Measurements from ENCODE around the gene SPO11. TPM values are rescaled to one million over a fixed set of nuclear protein-coding genes. Genes with fewer than 3 reads are reported as not detected.

SPO11 gene
- total and polyA plus RNA-seq, 2 experiments from 2014 or later = not detected

DNA sequence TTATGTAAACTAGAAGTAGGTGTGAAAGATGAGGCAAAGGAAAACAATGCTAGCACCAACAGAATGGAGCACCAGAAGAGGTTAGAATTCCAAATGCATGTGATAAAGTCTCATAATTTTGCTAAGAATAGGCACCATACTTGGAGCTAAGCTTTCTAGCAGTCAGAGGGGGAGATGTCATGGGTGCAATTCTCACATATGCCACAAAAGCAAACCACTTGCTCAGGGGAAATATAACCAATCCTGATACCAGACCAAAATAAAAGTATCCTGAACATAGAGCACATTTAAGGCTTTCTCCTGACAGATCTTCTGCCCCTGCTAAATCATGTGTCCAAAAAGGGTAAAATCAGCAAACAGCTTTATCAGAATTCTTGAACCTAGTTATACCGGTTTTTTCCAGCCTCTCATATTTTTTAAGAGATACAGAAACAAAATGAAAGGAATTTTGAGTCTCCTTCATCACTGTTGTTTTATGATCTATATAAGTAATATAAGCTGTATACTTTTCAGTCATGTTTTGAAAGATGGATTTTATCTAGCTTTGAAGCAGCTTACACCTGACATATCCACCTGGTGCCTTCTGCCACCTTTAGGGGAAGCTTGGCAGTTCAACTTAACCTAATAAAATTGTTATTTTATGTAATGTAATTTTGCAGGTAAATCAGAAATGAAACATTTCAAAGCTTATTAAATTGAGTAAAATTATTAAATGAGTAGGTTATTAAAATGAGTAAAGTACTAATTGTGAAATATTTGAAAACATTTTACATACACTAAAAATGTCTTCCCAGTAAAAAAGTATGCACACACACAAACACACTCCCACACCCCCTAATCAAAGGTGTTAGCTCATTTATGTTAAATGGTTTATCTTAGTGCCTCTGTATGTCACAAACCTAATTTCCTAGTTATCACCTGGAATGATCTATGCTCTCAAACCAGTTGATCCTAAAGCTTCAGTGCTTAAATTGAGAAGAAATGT, 2.8 kb downstream of the SPO11 start:
- no peak overlapping the region for H3K4me2 ChIP-seq
- no peak overlapping the region for H3K4me3 Mint-ChIP-seq
- ATAC-seq (no peak), DNase-seq (ENCODE audit: low spot score) (peak; percentile 16)
- H3K36me3 ChIP-seq (ENCODE audit: insufficient read depth) = no peaks in the 10 kb centered on the region
- no peak overlapping the region for H3K4me3 ChIP-seq
- no peak overlapping the region for H3K27ac ChIP-seq (ENCODE audit: low read depth)
- H4K20me1 ChIP-seq (replicated peaks; ENCODE audit: insufficient read depth) = no peaks in the 10 kb centered on the region
- H3K79me2 ChIP-seq (replicated peaks; ENCODE audit: insufficient read depth) = no peaks in the 10 kb centered on the region
- H3K4me1 ChIP-seq (ENCODE audit: insufficient read depth) = no peaks in the 10 kb centered on the region
- no peaks in the 10 kb centered on the region for H3F3A ChIP-seq (replicated peaks; ENCODE audit: low read depth)
- TF ChIP-seq, protein P1, sequence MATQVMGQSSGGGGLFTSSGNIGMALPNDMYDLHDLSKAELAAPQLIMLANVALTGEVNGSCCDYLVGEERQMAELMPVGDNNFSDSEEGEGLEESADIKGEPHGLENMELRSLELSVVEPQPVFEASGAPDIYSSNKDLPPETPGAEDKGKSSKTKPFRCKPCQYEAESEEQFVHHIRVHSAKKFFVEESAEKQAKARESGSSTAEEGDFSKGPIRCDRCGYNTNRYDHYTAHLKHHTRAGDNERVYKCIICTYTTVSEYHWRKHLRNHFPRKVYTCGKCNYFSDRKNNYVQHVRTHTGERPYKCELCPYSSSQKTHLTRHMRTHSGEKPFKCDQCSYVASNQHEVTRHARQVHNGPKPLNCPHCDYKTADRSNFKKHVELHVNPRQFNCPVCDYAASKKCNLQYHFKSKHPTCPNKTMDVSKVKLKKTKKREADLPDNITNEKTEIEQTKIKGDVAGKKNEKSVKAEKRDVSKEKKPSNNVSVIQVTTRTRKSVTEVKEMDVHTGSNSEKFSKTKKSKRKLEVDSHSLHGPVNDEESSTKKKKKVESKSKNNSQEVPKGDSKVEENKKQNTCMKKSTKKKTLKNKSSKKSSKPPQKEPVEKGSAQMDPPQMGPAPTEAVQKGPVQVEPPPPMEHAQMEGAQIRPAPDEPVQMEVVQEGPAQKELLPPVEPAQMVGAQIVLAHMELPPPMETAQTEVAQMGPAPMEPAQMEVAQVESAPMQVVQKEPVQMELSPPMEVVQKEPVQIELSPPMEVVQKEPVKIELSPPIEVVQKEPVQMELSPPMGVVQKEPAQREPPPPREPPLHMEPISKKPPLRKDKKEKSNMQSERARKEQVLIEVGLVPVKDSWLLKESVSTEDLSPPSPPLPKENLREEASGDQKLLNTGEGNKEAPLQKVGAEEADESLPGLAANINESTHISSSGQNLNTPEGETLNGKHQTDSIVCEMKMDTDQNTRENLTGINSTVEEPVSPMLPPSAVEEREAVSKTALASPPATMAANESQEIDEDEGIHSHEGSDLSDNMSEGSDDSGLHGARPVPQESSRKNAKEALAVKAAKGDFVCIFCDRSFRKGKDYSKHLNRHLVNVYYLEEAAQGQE (IDR thresholded peaks at IDR 0.05; ENCODE audit: unreplicated experiment) = no peak
- no peak for TF ChIP-seq POLR2AphosphoS5 (IDR thresholded peaks at IDR 0.05; ENCODE audit: low read depth)
- no peak for TF ChIP-seq NANOG (IDR thresholded peaks at IDR 0.05; ENCODE audit: borderline replicate concordance)
- TF ChIP-seq, protein P2, sequence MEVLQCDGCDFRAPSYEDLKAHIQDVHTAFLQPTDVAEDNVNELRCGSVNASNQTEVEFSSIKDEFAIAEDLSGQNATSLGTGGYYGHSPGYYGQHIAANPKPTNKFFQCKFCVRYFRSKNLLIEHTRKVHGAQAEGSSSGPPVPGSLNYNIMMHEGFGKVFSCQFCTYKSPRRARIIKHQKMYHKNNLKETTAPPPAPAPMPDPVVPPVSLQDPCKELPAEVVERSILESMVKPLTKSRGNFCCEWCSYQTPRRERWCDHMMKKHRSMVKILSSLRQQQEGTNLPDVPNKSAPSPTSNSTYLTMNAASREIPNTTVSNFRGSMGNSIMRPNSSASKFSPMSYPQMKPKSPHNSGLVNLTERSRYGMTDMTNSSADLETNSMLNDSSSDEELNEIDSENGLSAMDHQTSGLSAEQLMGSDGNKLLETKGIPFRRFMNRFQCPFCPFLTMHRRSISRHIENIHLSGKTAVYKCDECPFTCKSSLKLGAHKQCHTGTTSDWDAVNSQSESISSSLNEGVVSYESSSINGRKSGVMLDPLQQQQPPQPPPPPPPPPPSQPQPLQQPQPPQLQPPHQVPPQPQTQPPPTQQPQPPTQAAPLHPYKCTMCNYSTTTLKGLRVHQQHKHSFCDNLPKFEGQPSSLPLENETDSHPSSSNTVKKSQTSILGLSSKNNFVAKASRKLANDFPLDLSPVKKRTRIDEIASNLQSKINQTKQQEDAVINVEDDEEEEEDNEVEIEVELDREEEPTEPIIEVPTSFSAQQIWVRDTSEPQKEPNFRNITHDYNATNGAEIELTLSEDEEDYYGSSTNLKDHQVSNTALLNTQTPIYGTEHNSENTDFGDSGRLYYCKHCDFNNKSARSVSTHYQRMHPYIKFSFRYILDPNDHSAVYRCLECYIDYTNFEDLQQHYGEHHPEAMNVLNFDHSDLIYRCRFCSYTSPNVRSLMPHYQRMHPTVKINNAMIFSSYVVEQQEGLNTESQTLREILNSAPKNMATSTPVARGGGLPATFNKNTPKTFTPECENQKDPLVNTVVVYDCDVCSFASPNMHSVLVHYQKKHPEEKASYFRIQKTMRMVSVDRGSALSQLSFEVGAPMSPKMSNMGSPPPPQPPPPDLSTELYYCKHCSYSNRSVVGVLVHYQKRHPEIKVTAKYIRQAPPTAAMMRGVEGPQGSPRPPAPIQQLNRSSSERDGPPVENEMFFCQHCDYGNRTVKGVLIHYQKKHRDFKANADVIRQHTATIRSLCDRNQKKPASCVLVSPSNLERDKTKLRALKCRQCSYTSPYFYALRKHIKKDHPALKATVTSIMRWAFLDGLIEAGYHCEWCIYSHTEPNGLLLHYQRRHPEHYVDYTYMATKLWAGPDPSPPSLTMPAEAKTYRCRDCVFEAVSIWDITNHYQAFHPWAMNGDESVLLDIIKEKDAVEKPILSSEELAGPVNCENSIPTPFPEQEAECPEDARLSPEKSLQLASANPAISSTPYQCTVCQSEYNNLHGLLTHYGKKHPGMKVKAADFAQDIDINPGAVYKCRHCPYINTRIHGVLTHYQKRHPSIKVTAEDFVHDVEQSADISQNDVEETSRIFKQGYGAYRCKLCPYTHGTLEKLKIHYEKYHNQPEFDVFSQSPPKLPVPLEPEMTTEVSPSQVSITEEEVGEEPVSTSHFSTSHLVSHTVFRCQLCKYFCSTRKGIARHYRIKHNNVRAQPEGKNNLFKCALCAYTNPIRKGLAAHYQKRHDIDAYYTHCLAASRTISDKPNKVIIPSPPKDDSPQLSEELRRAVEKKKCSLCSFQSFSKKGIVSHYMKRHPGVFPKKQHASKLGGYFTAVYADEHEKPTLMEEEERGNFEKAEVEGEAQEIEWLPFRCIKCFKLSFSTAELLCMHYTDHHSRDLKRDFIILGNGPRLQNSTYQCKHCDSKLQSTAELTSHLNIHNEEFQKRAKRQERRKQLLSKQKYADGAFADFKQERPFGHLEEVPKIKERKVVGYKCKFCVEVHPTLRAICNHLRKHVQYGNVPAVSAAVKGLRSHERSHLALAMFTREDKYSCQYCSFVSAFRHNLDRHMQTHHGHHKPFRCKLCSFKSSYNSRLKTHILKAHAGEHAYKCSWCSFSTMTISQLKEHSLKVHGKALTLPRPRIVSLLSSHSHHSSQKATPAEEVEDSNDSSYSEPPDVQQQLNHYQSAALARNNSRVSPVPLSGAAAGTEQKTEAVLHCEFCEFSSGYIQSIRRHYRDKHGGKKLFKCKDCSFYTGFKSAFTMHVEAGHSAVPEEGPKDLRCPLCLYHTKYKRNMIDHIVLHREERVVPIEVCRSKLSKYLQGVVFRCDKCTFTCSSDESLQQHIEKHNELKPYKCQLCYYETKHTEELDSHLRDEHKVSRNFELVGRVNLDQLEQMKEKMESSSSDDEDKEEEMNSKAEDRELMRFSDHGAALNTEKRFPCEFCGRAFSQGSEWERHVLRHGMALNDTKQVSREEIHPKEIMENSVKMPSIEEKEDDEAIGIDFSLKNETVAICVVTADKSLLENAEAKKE (CRISPR knock-in tag; IDR thresholded peaks at IDR 0.05) = no peak
- TF ChIP-seq, protein P3, sequence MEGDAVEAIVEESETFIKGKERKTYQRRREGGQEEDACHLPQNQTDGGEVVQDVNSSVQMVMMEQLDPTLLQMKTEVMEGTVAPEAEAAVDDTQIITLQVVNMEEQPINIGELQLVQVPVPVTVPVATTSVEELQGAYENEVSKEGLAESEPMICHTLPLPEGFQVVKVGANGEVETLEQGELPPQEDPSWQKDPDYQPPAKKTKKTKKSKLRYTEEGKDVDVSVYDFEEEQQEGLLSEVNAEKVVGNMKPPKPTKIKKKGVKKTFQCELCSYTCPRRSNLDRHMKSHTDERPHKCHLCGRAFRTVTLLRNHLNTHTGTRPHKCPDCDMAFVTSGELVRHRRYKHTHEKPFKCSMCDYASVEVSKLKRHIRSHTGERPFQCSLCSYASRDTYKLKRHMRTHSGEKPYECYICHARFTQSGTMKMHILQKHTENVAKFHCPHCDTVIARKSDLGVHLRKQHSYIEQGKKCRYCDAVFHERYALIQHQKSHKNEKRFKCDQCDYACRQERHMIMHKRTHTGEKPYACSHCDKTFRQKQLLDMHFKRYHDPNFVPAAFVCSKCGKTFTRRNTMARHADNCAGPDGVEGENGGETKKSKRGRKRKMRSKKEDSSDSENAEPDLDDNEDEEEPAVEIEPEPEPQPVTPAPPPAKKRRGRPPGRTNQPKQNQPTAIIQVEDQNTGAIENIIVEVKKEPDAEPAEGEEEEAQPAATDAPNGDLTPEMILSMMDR (conservative IDR thresholded peaks at IDR 0.05; ENCODE audit: low read depth in 2 of 2) = peak; percentile 60 to 65
- TF ChIP-seq, protein P4, sequence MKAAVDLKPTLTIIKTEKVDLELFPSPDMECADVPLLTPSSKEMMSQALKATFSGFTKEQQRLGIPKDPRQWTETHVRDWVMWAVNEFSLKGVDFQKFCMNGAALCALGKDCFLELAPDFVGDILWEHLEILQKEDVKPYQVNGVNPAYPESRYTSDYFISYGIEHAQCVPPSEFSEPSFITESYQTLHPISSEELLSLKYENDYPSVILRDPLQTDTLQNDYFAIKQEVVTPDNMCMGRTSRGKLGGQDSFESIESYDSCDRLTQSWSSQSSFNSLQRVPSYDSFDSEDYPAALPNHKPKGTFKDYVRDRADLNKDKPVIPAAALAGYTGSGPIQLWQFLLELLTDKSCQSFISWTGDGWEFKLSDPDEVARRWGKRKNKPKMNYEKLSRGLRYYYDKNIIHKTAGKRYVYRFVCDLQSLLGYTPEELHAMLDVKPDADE (IDR thresholded peaks at IDR 0.05) = no peak
- no peak for TF ChIP-seq EZH2 (IDR thresholded peaks at IDR 0.05; ENCODE audit: low read depth, unreplicated experiment)
- no peak for TF ChIP-seq ZNF114 (CRISPR knock-in tag; IDR thresholded peaks at IDR 0.05)
- H3K36me3 Mint-ChIP-seq (ENCODE audit: low read depth) = no peaks in the 10 kb centered on the region
- H3K4me1 Mint-ChIP-seq = no peaks in the 10 kb centered on the region; the same call in 2 of the 3 replicates
- H3K27me3 ChIP-seq (ENCODE audit: insufficient read depth) = no peaks in the 10 kb centered on the region
- no peak overlapping the region for H2AFZ ChIP-seq
- H3K27me3 Mint-ChIP-seq (ENCODE audit: insufficient read depth, low read depth, poor library complexity) = peaks cover 6% of the 10 kb centered on the region
- no peak overlapping the region for H3K27ac Mint-ChIP-seq
- H3K9me2 ChIP-seq (ENCODE audit: insufficient read depth) = no peaks in the 10 kb centered on the region
- H3K9me3 Mint-ChIP-seq = no peaks in the 10 kb centered on the region

All from GM23338 (cell line).